ENCODE data around the gene QRFP.

- TF ChIP-seq ATF3 (IDR thresholded peaks at IDR 0.05) (no peak), EZH2phosphoT487 (IDR thresholded peaks at IDR 0.05; ENCODE audit: borderline replicate concordance) (no peak), RAD21 (IDR thresholded peaks at IDR 0.05; ENCODE audit: low read depth) (no peak), EGR1 (IDR thresholded peaks at IDR 0.05; ENCODE audit: low read depth) (no peak), EZH2 (IDR thresholded peaks at IDR 0.05) (no peak), YY1 (IDR thresholded peaks at IDR 0.05; ENCODE audit: extremely low read depth, insufficient replicate concordance, low read depth, low read length) (no peak), CTCF (IDR thresholded peaks at IDR 0.05 in 2 of 3, conservative IDR thresholded peaks at IDR 0.05 in 1 of 3; ENCODE audit: borderline replicate concordance in 1 of 3, insufficient read depth in 1 of 3, low read depth in 2 of 3, low read length in 2 of 3) (no peak), FOSL1 (IDR thresholded peaks at IDR 0.05; ENCODE audit: low read depth) (no peak), POLR2A (IDR thresholded peaks at IDR 0.05; ENCODE audit: borderline replicate concordance, extremely low read depth, insufficient read depth, insufficient read length) (no peak), POLR2AphosphoS5 (IDR thresholded peaks at IDR 0.05; ENCODE audit: low read depth, low read length) (no peak), TCF7L2 (IDR thresholded peaks at IDR 0.05; ENCODE audit: borderline replicate concordance, extremely low read depth, insufficient read depth, insufficient read length) (no peak), SP1 (IDR thresholded peaks at IDR 0.05; ENCODE audit: low read depth) (no peak)
Measured at GRCh38 chr9:130908878-130909355, 12.3 kb upstream of the QRFP start.
